ENCODE results near the gene KRT84.

GRCh38 chr12:52434081-52434733 is 48.8 kb upstream of the KRT84 start, which contains the start of gene KRT75:
- TF ChIP-seq CSDE1 (IDR thresholded peaks at IDR 0.05) (no peak), ZMIZ1 (IDR thresholded peaks at IDR 0.05; ENCODE audit: low read depth in 2 of 2, low read length in 2 of 2) (no peak)
- TF ChIP-seq, protein P1, sequence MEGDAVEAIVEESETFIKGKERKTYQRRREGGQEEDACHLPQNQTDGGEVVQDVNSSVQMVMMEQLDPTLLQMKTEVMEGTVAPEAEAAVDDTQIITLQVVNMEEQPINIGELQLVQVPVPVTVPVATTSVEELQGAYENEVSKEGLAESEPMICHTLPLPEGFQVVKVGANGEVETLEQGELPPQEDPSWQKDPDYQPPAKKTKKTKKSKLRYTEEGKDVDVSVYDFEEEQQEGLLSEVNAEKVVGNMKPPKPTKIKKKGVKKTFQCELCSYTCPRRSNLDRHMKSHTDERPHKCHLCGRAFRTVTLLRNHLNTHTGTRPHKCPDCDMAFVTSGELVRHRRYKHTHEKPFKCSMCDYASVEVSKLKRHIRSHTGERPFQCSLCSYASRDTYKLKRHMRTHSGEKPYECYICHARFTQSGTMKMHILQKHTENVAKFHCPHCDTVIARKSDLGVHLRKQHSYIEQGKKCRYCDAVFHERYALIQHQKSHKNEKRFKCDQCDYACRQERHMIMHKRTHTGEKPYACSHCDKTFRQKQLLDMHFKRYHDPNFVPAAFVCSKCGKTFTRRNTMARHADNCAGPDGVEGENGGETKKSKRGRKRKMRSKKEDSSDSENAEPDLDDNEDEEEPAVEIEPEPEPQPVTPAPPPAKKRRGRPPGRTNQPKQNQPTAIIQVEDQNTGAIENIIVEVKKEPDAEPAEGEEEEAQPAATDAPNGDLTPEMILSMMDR (IDR thresholded peaks at IDR 0.05 in 2 of 3, conservative IDR thresholded peaks at IDR 0.05 in 1 of 3; ENCODE audit: insufficient read depth in 2 of 3, low read depth in 1 of 3, low read length in 3 of 3) = no peak
